HFF-Myc (cell line): ENCODE data around the gene CBL.
A peak's percentile ranks its signal among the peaks of the same experiment; 100 is the strongest.

Experiments
- DNase-seq: peaks from one replicate; pipeline ENCODE4 v3.0.0-alpha.2; 2011; ENCODE audit warnings: low read depth; ENCODE audit errors: extremely low read depth
- H3K4me3 ChIP-seq: replicated peaks from 2 replicates; pipeline ENCODE4 v1.5.1; 2011; ENCODE audit warnings: low read depth, mild to moderate bottlenecking, control low read depth, low read length
- CTCF ChIP-seq: IDR thresholded peaks from 2 replicates; pipeline ENCODE4 v1.5.1; 2012; ENCODE audit warnings: mild to moderate bottlenecking, low read depth, low read length, control low read depth; ENCODE audit errors: missing control alignments

CBL gene

DNA sequence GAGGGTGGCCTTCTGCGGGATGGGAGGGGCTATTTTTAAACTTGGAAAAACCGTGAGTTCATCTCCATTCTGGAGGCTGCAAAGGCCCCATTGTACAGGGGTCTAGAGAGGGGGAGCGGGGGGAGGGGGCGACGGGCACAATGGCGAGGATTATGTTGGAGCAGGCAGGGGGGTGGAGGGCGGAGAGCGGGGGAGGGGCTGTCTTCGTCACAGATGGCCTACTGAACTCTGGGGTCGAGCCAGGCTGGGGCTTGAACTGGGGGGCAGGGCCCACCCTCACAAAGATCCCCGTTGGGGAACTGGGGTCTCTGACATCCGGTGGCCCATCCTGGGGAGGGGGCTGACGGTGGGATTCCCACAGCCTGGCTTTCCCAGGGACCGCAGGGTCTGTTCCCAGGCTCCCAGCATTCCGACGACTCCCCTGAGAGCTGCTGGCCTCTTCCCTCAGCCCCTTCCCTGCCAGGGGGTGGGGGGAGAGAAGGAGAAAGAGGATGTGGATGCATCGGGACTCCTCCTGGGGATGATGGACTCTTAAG is 114.2 kb downstream of the CBL start:
- DNase-seq, result no peak
- H3K4me3 ChIP-seq, result 0 out of 2 replicates have a peak overlapping the region, but pooled peaks have one; percentile 31

GRCh38 chr11:119320776-119321524 is 114.8 kb downstream of the CBL start:
- DNase-seq, result no peak
- H3K4me3 ChIP-seq, result peak overlapping the region; percentile 31
- TF ChIP-seq CTCF, result no peak

More for the DNA sequence above, 114.2 kb downstream of the CBL start:
- no peak for TF ChIP-seq CTCF

DNA sequence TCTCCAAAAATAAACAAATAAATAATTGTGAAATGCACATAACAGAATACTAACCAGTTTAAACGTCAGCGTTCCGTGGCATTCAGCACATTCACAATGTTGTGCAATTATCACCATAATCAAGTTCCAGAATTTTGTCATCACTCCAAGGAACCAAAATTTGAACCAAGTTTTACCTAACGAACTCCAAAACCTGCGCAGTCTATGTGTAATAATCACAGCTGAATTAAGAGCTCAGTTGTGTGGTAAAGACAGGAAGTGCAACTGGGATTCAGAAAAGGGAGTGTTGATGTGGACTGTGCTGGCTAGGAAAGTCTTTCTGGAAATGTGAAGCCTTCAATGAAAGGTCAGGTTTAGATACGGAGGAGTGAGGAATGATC is 116.2 kb downstream of the CBL start:
- no peak for DNase-seq
- H3K4me3 ChIP-seq, result no peak overlapping the region
- TF ChIP-seq CTCF, result no peak

DNA sequence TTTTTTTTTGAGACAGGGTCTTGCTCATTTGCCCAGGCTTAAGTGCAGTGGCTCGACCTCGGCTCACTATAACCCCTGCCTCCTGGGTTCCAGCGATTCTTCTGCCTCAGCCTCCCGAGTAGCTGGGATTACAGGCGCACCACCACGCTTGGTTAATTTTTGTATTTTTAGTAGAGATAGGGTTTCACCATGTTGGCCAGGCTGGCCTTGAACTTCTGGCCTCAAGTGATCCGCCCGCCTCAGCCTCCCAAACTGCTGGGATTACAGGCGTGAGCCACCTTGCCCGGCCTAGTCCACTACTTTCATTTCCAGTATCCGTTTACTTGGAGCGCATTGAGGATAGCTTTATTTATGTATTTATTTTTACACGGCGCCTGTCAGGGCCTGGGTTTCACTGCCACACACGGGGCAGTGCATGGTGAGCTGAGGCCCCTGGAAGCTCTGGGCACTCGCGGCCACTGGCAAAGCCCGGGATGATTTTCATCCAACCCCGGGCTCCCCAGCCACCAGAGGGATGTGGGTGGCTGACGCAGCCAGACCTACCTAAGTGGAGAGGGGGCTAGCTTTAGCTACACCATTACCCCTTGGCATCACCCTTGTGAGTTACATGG is 116.9 kb downstream of the CBL start:
- TF ChIP-seq CTCF, result no peak
- H3K4me3 ChIP-seq, result no peak overlapping the region
- no peak for DNase-seq

DNA sequence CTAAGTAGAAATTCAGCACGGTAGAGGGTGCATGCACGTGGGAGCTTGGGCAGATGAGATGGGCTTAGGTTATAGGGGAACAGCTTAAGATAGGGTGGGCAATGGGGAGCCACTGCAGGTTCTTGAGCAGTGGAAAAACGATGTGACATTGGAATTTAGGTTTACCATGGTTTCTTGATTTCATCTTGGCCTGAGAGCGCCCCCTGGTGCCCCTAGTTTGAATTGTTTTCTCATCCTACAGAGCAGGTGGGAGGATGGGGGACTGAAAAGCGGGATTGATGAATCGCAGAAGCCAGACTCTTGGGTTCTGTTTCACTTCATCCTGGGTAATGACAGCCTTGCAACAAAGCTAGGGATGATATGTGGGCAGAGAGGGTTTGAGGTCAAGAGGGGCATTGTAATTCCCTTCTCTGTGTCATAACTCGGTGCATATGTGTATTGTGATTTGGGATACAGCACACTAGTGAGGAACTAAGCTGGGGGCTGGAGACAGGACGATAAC is 117.4 kb downstream of the CBL start:
- peak; percentile 40 for DNase-seq
- no peak overlapping the region for H3K4me3 ChIP-seq
- peak; percentile 80 for TF ChIP-seq CTCF

DNA sequence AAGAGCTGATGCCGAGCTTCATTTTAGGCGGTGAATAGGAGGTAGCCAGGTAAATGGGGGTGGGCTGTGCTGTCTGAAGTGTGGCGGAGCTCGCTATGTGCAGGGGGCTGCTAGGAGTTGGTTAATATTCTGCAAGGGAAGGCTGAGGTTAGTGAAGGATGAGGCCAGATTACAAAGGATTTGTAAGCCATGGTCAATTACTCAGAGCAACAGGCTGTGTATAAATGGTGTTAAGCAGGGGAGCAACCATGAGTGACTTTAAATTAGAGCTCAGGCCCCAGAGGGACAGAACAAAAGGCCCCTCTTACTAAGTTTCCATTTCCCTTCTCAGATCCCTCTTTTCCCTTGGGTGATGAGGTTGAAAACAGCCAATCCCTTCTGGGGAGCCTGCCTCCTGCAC is 118.0 kb downstream of the CBL start:
- no peak for DNase-seq
- H3K4me3 ChIP-seq, result no peak overlapping the region
- no peak for TF ChIP-seq CTCF
